AG20443 (cell line): ENCODE data around the gene SYT1.

Source experiments
- DNase-seq: peaks from one replicate; pipeline ENCODE4 v3.0.0; 2012; ENCODE audit warnings: low spot score, mixed read lengths

SYT1 gene

DNA sequence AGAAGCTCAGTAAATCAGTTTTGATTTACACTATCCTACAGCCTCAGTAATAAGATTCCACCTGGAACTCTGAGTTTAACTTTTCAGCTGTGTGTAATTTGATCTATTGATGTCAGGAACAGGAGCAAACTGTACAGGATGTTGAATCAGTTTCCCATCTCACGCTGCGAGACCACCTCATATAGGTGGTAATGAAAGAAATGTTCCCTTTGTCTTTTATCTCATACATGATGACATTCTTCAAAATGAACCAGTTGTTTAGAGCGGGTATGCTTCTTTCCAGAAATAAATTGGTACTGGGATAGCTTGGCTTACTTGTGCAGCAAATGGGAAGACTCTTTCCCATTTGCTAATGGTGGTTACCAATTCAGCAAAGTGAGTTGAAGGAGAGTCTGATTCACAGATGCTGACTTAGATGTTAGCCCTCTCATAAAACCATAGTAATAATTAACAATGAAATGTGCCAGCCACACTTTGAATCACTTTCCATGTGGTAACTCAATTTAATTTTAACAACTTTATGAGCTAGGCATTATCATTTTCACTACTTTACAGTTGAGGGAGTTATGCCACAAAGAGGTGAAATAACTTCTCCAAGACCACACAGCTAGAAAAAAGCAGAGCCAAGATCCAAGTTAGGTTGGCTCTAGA, 574.7 kb downstream of the SYT1 start:
- no peak for DNase-seq

DNA sequence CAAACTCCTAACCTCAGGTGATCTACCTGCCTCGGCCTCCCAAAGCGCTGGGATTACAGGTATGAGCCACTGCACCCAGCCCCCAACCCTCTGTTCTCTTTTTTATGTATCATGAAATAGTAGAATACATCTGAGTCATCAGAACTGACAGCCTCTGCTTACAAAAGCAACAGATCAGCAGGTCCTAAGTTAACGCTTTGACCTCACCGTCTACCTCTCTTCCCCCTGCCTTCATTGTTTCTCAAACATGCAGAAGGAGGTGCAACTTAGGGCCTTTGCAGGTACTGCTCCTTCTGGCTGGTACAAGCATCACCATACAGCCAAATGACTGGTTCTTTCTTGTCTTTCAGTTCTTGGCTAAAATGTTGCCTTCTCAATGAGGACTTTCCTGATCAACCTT, 577.0 kb downstream of the SYT1 start:
- no peak for DNase-seq

DNA sequence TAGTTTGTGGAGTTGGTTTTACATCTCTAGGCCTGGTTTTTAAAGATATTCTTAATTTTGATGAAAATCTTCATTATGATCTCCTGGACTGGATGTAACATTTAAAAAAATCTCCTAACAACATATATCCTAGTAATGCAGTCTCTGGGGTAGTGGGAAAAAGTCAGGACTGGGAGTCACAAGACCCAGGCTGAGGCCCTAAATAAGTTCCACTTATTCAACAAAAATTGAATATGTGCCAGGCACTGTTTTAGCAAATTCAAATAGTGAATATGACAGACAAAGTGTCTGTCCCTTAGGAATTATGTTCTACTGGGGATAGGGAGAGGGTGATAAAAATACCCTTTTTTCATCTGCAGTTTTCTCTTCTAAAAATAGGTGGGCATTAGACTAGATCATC, 577.8 kb downstream of the SYT1 start:
- no peak for DNase-seq

DNA sequence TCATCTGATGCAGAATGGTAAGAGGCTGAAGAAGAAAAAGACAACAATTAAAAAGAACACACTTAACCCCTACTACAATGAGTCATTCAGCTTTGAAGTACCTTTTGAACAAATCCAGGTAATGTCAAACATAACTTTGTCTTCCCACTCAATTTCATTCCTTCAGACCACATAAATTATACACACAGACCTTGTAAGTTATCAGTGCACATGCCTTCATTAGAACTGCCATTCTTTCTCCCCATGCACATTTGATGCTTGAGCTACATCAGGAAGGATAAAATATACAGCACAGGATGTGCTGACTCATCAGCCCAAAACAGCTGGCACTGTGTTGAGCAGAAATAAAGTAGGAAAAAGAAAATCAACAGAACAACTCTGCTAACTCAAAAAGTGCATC, 579.5 kb downstream of the SYT1 start:
- peak; percentile 19 for DNase-seq

DNA sequence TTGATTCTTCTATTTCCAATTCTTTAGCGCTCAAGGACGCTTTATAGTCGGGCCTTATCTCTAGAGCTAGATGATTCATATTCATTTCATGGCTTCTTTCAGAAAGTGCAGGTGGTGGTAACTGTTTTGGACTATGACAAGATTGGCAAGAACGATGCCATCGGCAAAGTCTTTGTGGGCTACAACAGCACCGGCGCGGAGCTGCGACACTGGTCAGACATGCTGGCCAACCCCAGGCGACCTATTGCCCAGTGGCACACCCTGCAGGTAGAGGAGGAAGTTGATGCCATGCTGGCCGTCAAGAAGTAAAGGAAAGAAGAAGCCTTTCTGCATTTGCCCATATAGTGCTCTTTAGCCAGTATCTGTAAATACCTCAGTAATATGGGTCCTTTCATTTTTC, 584.2 kb downstream of the SYT1 start:
- DNase-seq, result no peak

DNA sequence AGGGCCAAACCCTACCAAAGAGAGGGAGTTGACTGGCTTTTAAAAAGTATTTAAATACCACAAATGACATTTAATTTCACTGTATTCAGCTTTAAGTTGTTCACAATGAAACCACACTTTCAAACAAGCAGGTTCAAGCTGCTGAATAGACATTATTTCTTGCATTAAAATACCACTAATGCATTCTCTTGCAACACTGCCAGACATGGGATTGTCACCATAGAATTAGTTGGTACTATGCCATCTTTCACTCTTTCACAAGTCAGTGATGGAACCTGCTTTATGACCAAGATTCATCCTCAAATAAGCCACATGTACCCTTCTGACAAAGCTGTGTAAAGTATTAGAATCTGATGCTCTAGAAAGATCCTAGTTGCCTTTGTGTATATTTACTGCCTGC, 586.8 kb downstream of the SYT1 start:
- DNase-seq, result no peak

DNA sequence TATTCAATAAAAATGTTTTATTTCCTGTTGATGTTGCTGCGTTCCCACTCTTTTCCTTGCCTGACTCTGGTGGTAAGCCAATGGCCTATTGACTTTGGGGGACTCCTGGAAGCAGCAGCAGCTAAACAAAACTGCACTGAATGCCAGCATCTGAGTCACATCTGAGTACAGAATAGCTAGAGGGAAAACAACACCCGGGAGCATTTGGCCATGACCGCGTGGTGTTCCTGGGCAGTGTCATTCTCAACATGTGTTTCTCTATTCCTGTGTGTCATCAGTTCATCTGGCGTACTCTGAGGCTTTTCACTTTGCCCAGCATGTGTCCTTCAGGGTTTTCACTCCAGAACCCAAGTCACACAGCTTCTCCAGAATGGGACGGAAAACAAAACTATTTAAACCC, 587.4 kb downstream of the SYT1 start:
- peak; percentile 90 for DNase-seq

DNA sequence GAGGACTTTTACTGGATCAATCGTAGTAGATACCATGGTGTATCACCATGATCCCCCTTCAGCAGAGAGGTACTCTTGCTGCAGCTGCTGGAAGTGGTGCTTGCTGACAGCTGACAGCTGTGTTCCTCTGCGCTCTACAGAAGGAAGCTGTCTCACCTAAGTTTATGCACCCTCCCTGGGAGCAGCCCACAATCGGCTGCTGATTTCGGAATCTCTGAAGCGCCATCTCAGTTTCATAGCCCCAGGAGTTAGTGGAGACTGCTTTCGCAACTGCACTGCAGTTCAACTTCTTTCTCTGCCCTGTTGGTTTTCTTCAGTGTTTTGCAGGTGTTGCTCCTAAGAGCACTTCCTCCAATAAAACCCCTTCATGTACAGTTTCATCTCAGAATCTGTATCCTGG, 588.3 kb downstream of the SYT1 start:
- DNase-seq, result no peak

DNA sequence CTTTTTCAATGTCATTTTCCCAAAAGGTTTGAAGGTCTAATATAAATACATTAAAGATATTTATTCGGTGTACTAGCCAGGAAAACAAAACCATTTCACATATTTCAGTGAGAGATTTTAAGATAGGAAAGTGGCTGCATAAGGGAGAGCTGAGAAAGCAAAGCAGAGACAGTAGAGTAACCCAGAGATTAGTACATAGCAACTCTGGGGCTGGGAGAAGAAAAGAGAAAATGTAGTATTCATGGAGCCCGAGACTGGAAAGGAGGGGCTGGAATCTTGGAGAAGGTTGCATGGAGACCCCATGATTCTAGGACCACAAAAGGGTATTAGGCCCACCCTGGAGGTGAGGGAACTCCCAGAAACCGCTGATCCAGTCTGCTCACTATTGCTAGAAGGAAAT, 589.2 kb downstream of the SYT1 start:
- no peak for DNase-seq

DNA sequence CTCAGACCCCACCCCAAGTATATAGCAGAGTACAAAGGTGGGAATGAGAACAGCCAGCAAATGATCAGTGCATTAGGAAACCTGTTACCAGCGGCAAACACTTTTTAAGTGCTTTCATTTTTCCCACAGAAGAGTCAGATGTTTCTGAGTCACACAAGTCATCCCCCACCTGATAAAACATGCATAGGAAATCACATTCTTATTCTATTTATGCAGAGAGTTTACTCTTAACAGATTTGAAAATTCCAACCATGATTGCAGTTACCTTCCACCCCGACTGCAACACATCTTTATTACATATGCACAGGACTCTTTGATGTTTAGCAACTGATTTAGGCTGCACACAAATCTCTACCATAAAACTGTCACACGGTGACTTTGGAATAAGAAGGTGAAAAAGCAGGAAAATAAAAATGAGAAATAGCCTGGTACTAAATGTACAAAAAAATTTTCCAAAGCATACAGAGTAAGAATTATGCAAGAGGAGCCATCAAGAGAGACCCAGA, 589.8 kb downstream of the SYT1 start:
- DNase-seq, result no peak

DNA sequence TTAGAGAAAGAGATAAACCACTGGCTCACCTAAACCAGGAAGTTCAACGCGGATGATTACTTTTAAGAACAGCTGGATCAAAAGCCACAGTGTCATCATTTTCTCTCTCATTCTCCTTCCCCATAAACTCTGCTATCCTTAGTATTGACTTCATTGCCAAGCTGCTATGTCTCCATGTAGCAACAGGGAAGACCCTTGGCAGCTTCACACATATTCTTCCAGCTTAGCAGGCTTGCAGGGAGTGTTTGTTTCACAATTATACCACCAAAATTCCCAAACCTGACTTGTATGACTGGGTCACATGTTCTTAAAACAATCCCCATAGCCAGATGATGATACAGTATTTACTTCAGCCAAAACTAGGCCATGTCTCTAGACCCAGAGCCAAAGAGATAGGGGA, 590.7 kb downstream of the SYT1 start:
- no peak for DNase-seq

DNA sequence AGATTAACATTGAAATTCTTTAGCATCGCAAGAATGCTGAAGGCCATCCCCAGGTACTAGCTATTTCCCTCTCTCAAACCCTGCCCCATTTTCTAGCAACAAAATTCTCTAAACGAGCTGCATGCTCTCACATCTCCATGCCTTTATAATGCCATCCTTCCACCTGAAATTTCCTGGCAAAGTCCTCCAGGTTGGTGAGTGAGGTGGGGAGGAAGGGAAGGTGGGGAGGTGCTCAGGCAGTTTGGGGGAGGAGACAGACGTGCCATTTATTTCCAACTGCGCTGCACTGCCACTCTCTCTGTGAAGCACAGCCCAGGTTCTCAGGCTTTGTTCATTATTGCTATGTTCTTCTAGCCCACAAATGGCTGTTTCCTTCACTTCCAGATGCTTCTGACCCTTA, 617.7 kb downstream of the SYT1 start:
- DNase-seq, result no peak

DNA sequence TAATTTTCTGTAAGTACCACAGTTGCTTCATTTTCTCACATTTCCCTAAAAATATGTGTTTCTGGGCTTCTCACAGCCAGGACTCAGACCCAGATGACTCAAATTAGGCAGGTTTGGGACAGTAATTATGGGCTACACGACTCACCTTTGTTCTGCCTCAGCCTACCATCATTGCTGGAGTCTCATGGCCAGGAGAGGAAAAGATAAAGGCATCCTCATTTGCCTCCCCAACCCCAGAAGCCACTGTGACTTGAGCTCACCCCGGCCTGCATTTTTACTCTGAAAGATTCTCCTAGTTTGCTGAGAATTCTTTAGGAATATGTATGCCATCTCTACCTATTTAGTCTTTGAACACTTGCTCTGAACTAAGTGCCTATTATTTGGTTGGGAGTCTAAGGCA, 618.3 kb downstream of the SYT1 start:
- DNase-seq, result no peak

DNA sequence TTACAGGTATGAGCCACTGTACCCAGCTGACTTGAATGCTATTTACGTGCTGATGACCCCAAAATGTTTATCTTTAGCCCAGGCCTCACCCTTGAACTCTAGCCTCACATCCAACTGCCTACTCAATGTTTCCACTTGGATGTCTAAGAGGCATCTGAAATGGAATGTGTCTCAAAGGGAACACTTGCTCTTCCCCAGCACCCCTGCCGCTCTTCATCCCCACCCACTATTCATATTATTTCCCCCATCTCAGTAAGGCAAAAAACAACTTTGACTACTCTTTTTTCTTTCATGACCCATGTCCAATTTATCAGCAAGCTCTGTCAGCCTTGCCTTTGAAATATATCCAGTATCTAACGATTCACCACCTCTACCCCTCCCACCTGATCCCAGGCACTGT, 621.6 kb downstream of the SYT1 start:
- DNase-seq, result no peak

DNA sequence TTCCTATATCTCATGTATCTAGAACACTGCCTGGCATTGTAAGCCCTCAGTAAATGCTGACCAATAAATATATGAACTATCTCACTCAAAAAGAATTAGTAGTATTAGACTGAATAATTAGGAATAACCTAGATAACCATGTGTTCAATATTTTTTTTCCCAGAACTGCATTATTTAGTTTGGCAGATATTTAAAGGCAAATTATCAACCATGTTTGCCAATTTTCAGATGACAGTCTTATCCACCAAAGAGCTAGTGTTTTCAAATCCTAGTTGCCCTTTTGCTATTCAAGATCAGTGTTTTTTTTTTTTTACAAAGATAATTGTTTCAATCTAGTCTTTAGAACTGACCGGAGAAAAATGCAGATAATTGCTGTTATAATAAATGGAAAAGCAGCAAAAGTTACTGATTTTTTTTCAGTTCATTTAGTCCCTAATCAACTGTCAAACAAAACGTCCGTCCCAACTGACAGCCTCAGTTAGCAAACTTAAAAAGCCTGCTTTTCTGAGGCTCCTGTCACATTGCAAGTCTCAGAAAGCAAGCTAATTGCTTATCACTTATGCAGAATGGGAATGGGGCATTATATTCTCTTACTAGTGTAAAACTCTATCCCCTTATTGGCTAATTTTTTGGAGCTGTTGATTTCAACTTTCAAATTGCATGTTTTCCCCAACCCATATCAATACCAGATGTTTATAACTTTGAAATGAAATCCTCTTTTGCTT, 623.0 kb downstream of the SYT1 start:
- DNase-seq, result no peak
